Endometrial microvascular endothelial cells (primary cell): ENCODE measurements around the gene SORBS2. TPM values are rescaled to one million over a fixed set of nuclear protein-coding genes. Genes with fewer than 3 reads are reported as not detected.
"Not testable (repeated sequence)": the region's sequence is repeated elsewhere in the genome, so short reads cannot be mapped to it uniquely, and the experiment has no call there.

Experiments
- in situ Hi-C: cut with HindIII; loops from 2 replicates; pipeline ENCODE4 v1.10.0; 2017; ENCODE audit warnings: low sequenced_read_pairs, low pct_unique_long_range_greater_than_20kb; ENCODE audit errors: inconsistent ontology term
- total RNA-seq: library from RNA; depleted of rRNA; stranded (reverse); fragments of >200 nt; gene quantifications from one replicate; pipeline ENCODE4 v1.2.3, GENCODE V29; 2015; ENCODE audit errors: inconsistent ontology term

SORBS2 gene
- total RNA-seq, 1 donor from 2014 or later, result 103 TPM

- in situ Hi-C loops, result no loop called here
Observed at GRCh38 chr4:185565696-185566095, 246.3 kb downstream of the SORBS2 start.

GRCh38 chr4:185564349-185564748 is 247.6 kb downstream of the SORBS2 start:
- in situ Hi-C loops, result no loop called here

- in situ Hi-C loops, result no loop called here
Observed at GRCh38 chr4:185562531-185562930, 249.5 kb downstream of the SORBS2 start.

DNA sequence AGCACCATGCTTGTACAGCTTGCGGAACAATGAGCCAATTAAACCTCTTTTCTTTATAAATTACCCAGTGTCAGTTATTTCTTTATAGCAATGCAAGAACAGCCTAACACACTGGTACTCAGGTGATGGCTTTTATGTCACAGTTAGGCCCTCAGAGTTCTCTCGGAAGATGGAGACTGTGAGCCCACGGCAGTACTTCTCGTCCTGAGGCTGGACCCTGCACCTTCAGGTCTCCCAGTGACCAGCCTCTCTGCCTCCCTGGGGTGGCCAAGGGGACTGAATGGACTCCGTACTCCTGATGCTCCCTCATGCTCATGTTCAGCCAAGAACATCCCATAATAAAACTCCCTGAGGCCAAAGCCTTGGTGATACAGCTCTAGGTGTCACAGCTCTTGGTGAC is 251.7 kb downstream of the SORBS2 start:
- in situ Hi-C loops, result no loop called here

- in situ Hi-C loops, result no loop called here
Observed at GRCh38 chr4:185559915-185560281, 252.1 kb downstream of the SORBS2 start.

DNA sequence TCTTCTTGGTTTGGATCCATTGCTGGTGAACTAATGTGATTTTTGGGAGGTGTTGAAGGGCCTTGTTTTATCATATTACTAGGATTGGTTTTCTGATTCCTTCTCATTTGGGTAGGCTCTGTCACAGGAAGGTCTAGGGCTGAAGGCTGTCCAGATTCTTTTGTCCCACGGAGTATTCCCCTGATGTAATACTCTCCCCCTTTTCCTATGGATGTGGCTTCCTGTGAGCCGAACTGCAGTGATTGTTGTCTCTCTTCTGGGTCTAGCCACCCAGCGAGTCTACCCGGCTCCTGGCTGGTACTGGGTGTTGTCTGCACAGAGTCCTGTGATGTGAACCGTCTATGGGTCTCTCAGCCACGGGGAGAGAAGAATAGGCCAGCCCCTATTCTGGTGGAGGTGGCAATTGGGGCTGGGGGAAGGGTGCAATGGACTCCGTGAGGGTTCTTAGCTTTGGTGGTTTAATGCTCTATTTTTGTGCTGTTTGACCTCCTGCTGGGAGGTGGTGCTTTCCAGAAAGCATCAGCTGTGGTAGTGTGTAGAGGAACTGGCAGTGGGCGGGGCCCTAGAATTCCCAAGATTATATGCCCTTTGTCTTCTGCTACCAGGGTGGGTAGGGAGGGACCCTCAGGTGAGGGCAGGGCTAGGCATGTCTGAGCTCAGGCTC is 252.6 kb downstream of the SORBS2 start:
- in situ Hi-C loops, result not testable (repeated sequence)

GRCh38 chr4:185554365-185555126 is 257.4 kb downstream of the SORBS2 start:
- in situ Hi-C loops, result no loop called here

GRCh38 chr4:185552254-185552653 is 259.7 kb downstream of the SORBS2 start:
- in situ Hi-C loops, result no loop called here

DNA sequence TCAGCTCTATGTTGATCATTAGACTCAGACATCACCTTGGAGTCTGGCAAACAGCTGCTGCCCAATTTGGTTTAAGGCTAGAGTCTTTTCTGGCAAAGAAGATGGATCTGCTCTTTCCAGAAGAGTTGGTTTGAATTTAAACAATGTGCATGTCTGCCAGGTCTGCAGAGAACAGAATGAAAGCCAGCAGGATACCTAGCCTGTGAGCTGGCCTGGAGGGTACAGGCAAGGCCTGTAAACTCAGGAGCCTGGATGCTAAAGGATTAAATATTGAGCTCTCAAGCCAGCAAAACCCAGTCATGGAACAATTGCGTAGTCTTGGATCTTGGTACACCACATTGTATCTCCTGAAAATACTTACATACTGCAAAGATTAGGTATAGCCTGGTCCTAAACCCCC is 261.1 kb downstream of the SORBS2 start:
- in situ Hi-C loops, result no loop called here

DNA sequence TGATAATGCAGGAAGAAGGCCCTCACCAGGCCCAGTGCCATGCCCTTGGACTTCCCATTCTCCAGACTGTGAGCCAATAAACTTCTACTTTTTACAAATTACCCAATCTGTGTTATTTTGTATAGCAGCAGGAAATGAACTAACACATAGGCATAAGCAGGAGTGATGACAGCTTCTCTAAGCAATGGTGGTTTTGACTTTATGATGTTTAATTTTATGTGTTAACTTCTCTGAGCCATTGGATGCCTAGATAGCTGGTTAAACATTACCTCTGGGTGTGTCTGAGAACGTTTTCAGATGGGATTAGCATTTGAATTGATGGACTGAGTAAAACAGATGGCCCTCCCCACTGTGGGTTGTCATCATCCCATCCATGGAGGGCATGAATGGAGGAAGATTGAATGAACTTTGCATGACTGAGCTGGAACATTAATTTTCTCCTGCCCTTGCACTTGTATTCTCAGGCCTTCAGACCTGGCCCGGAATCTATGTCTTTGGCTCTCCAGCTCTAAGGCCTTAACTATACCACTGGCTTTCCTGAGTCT is 262.8 kb downstream of the SORBS2 start:
- in situ Hi-C loops, result no loop called here

DNA sequence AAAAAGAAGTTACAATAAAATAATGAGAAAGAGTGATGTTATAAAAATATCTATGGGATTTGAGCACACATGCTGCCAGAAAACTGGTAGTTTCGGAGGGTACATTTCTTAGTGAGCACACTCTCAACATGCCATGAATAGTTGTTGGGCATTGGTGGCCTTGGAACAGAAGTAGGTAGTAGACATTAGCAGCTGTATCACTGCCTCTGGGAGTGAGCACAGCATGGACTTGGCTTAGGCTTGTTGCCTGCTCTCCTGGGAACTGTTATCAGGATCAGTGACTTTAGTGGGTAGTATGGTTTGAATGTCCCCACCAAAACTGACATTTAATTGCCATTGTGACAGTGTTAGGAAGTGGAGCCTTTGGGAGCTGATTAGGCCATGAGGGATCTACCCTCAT is 263.4 kb downstream of the SORBS2 start:
- in situ Hi-C loops, result no loop called here

DNA sequence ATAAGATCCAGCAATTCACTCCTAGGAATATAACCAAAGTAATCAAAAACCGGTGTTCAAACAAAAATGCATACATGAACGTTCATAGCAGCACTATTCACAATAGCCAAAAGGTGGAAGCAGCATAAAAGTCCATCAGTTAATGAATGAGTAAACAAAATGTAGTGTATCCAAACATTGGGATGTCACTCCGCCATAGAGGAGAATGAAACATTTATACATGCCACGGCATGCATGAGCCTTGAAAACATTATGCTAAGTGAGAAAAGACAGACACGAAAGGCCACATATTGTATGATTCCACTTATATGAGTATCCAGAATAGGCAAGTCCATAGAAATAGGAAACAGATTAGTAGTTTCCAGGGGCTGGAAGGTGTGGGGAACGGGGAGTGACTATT is 265.7 kb downstream of the SORBS2 start:
- in situ Hi-C loops, result no loop called here

DNA sequence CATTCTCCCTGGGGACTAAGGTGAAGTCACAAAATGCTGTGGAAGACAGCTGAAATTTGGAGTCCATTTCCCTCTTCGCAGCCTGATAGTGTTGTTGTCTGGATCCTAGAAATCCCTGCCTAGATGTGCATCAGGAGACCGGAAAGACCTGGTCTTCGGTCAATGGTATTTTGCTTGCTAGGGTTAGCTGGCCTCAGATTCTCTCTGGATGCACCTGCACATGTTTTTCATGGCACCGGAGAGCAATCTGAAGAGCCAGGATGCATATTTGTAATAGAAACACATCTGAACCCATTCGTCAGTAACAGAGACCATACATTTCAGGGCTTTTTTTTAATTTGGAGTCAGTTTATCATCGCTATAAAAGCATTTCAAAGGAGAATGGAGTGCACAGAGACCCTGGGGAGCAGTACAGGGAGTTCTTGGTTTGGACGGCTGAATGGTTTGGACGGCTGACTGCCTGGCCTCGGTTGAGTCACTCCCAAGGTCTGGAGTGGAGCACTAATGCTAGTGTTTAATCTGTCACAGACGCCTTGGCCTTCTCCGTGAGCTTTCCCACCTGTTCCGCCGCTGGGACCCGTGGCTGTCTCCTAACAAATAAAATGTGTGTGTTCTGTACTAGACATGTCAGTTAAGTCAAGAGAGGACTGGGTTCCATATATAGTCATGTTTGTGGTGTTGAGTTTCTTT is 269.2 kb downstream of the SORBS2 start:
- in situ Hi-C loops, result no loop called here

DNA sequence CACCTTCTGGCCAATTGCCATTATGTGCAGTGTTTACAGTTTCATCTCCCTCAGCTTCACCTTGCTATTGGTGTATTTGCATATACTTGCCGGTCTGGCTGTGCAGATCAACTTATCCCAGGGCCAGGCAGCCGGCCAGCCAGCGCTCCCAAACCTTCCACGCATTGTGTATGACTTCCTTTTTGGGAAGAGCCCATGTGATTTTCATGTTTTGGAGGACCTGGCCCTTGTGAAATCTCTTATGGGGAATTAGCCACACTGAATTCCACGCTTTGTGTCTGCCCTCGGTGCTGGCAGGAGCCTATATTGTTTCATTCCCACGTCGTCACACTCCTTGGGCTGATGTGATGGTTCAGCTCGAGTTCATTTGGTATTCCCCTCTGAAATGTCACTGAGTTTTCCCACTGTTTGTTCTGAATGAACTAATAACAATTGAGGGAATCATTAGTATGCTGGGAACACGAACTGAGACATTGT is 270.7 kb downstream of the SORBS2 start:
- in situ Hi-C loops, result no loop called here

DNA sequence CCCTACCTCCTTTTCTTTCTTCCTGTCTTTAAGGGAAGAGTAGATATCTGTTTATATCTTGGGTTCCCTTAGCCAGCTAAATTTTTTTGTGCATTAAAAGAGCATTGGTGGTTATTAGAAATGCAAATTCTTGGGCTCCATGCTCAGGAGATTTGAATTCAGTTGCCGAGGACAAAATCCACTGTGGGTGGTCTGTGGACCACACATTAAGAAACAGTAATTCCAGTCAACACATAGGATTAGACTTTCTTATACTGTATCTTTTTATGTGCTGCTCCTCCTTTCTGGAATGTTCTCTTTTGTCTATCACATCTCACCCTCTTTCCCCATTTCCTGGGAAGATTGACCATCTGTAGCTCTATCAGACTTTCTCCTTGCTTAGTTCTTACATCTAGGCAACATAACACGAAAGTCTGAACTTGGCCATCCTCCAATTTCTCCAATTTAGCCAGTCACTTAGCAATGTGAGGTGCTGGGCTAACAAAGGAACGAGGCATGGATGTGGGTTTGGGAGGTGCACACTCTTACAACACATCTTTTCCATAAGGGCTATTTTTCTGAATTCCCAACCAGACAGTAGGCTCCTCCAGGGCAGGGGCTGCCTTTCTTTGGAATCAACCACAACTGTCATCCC is 271.4 kb downstream of the SORBS2 start:
- in situ Hi-C loops, result no loop called here

DNA sequence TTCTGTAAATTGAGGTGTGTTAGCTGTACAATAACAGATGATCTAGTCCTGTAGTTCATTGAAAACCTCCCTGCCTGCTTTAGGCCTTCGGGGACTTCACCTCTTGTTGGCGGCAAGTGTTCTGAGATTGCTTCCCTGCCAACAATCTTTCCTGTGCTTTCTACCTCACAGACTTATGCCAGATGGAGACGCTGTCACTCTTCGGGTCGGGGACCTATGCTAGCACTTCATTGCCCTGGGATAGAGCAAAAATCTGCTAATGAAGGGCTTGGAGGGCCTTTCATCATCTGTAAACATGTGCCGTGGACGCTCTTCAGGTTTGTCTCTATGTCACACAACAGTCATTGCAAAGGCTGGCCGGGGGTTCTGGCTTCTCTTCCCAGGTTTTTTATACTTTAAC is 272.0 kb downstream of the SORBS2 start:
- in situ Hi-C loops, result no loop called here

DNA sequence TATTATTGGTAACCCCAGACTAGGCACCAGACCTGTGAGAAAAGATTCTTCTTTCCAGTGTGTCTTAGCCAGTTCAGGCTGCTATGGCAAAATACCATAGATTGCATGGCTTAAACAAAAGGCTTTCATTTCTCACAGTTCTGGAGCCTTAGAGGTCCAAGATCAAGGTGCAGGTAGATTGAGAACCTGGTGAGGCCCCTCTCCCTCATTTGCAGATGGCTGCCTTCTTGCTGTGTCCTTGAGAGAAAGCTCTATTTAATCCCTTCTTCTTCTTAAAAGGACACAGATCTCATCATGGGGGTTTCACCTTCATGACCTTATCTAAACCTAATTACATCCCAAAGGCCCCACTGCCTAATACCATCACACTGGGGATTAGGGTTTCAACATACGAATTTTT is 273.2 kb downstream of the SORBS2 start:
- in situ Hi-C loops, result no loop called here

DNA sequence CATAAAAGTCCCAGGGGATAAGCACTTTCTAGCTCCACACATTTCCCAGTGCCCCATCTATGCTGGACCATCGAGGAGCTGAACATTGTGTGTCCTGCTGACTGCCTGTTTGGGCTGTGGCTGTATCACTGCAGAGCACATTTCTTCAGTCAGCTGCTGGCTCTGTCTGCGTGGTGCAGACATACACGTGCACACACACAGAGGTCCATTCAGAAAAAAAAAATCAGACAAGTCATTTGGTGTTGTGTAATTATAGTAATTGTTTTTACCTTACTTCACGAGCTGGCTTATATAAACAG is 275.6 kb downstream of the SORBS2 start:
- in situ Hi-C loops, result no loop called here

- in situ Hi-C loops, result no loop called here
Observed at GRCh38 chr4:185535612-185536410, 276.2 kb downstream of the SORBS2 start.
